ENCODE measurements around the gene HDAC4.

DNA sequence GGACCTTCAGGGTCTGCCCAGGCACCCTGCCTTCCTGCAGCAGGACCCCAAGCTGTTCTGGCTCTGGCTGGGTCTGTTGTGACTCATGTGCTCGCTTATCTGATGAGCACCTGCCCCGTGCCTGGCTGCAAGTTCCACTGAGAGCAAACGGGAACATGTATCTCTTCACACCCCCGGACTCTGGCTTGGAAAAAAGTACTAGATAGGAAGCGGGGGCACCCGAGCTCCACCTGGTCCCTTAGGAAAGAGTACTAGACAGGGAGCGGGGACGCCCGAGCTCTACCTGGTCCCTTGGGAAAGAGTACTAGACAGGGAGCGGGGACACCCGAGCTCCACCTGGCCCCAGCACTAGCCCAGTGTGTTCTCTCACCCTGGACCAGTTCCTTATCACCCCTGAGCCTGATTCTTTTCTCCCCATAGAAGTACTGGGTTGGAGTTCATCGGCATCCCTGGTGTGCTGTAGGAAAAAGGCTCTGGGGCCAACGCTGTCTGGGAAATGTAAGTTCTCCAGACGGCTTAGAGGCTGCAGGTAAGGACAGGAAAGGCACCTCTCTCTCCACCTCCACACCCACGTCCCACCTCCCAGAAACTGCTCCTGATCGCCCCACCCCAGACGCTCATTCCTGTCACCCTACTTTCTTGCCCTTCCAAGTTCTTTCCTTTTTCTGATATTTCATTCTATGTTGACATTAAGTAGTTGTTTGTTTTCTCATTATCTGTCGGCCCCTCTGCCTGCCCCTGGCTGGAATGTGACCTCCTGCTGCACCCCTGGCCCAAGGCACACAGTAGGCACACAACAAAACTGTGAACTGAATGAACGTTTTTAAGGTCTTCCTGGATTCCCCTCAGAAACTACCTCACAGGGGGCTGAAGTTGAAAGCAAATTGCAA lies 40.2 kb downstream of the HDAC4 start:
- no peak for TF ChIP-seq RAD21 (IDR thresholded peaks at IDR 0.05; ENCODE audit: low read depth)
- no peak for TF ChIP-seq TCF7L2 (IDR thresholded peaks at IDR 0.05; ENCODE audit: borderline replicate concordance, extremely low read depth, insufficient read depth, insufficient read length)
- TF ChIP-seq, protein P1, sequence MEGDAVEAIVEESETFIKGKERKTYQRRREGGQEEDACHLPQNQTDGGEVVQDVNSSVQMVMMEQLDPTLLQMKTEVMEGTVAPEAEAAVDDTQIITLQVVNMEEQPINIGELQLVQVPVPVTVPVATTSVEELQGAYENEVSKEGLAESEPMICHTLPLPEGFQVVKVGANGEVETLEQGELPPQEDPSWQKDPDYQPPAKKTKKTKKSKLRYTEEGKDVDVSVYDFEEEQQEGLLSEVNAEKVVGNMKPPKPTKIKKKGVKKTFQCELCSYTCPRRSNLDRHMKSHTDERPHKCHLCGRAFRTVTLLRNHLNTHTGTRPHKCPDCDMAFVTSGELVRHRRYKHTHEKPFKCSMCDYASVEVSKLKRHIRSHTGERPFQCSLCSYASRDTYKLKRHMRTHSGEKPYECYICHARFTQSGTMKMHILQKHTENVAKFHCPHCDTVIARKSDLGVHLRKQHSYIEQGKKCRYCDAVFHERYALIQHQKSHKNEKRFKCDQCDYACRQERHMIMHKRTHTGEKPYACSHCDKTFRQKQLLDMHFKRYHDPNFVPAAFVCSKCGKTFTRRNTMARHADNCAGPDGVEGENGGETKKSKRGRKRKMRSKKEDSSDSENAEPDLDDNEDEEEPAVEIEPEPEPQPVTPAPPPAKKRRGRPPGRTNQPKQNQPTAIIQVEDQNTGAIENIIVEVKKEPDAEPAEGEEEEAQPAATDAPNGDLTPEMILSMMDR (IDR thresholded peaks at IDR 0.05 in 2 of 3, conservative IDR thresholded peaks at IDR 0.05 in 1 of 3; ENCODE audit: borderline replicate concordance in 1 of 3, insufficient read depth in 1 of 3, low read depth in 2 of 3, low read length in 2 of 3) = no peak
- TF ChIP-seq SIN3A (IDR thresholded peaks at IDR 0.05; ENCODE audit: low read depth) = no peak
- no peak for TF ChIP-seq POLR2A (IDR thresholded peaks at IDR 0.05; ENCODE audit: borderline replicate concordance, extremely low read depth, insufficient read depth, insufficient read length)
- no peak for TF ChIP-seq EZH2 (IDR thresholded peaks at IDR 0.05)
- TF ChIP-seq, protein P2, sequence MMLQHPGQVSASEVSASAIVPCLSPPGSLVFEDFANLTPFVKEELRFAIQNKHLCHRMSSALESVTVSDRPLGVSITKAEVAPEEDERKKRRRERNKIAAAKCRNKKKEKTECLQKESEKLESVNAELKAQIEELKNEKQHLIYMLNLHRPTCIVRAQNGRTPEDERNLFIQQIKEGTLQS (IDR thresholded peaks at IDR 0.05) = no peak
- no peak for TF ChIP-seq POLR2AphosphoS5 (IDR thresholded peaks at IDR 0.05; ENCODE audit: low read depth, low read length)
- no peak for TF ChIP-seq CEBPB (IDR thresholded peaks at IDR 0.05; ENCODE audit: low read depth)
- no peak for TF ChIP-seq JUND (IDR thresholded peaks at IDR 0.05)
- no peak for TF ChIP-seq CBX3 (IDR thresholded peaks at IDR 0.05; ENCODE audit: low read depth)
- TF ChIP-seq ELF1 (IDR thresholded peaks at IDR 0.05; ENCODE audit: borderline replicate concordance, low read depth) = no peak
